Endothelial cell of coronary artery (primary cell): ENCODE data around the gene PLCL1. TPM values are rescaled to one million over a fixed set of nuclear protein-coding genes. Genes with fewer than 3 reads are reported as not detected.

Experiments used
- total RNA-seq: library from RNA; depleted of rRNA; stranded (reverse); fragments of >200 nt; gene quantifications from 2 replicates; pipeline ENCODE4 v1.2.3, GENCODE V29; 2014

The PLCL1 gene
- total RNA-seq: 3.8 and 13.3 TPM in 2 replicates

GRCh38 chr2:197804049-197804757, at the start of gene PLCL1:
PLCL1 (plus strand) TSS chr2:197804593.

GRCh38 chr2:197784956-197785941, 19.1 kb upstream of the PLCL1 start, which contains the start of gene BOLL:
BOLL (minus strand) TSS chr2:197785319; CDS start chr2:197781850, 3,469 bp downstream.

Other genes with a start within 250 kb of the PLCL1 start
- 3.8 and 5.1 TPM in 2 replicates for gene RFTN2, start 129.0 kb upstream of the PLCL1 start, total RNA-seq
- gene MARS2, start 99.2 kb upstream of the PLCL1 start, total RNA-seq: 4.0 and 4.7 TPM in 2 replicates
- gene BOLL, start 19.3 kb upstream of the PLCL1 start, total RNA-seq: not detected in 2 replicates